NCI-H128 (cell line): ENCODE data around the gene ZNF26.
"Not testable (repeated sequence)": the region's sequence is repeated elsewhere in the genome, so short reads cannot be mapped to it uniquely, and the experiment has no call there.

Experiments
- DNase-seq: peaks from one replicate; lab custom pipeline; 2025; ENCODE audit not compliant: unreplicated experiment; lab: John Stamatoyannopoulos, UW

The ZNF26 gene, protein sequence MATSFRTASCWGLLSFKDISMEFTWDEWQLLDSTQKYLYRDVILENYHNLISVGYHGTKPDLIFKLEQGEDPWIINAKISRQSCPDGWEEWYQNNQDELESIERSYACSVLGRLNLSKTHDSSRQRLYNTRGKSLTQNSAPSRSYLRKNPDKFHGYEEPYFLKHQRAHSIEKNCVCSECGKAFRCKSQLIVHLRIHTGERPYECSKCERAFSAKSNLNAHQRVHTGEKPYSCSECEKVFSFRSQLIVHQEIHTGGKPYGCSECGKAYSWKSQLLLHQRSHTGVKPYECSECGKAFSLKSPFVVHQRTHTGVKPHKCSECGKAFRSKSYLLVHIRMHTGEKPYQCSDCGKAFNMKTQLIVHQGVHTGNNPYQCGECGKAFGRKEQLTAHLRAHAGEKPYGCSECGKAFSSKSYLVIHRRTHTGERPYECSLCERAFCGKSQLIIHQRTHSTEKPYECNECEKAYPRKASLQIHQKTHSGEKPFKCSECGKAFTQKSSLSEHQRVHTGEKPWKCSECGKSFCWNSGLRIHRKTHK

DNA sequence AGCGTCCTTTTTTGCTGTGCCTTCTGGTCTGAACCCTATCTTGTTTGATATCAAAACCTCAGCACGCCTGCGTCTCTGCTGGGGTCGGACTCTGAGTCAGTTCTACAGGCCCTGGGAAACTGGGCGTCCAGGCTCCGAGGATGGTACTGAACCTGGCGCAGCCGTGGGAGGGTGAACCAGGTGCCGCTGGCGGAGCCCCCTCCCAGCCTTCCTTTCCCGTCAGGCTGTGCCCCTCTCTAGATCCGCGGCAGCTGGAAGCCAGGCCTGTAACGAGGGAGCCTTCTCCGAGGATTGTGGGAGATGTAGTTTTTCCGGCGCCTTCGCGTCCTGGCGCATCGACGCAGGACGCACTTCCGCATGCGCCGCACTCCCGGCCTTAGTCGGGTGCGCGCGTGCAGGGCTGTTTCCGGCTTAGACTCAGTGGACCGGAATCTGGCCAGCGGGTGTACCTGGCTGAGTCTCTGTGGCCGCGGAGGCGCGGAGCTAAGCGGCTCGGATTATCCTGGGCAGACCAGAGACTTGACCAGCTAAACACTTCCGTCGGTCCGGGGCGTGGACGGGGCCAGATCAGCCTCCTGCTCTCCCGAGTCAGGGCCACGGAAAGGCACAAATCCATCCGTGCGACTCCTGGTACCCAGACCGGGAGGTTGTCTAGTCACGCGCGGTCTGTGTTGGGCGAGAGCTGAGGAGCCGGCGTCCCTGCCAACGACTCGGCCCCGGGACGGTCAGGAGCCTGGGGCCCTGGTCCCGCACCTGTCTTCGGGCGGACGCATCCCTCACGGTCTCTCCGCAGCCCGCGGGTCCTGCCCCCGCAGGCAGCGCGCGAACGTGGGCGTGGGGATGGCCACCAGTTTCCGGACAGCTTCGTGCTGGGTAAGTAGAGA lies at the start of gene ZNF26:
Gene ZNF26, plus strand, starts transcription at position 367 of the 884 bp plus-strand sequence. Its CDS starts 474 bp downstream, at position 841.
- DNase-seq, result peak; percentile 81

DNA sequence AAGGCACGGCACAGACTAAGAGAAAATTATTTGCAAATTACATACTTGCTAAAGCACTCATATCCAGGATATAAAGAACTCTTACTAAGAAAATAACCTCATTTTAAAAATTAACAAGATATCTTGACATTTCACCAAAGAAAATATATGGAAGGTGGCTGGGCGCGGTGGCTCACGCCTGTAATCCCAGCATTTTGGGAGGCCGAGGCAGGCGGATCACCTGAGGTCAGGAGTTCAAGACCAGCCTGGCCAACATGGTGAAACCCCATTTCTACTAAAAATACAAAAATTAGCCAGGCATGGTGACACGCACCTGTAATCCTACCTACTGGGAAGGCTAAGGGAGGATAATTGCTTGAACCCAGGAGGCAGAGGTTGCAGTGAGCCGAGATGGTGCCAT lies 49.2 kb upstream of the ZNF26 start:
- DNase-seq, result not testable (repeated sequence)

DNA sequence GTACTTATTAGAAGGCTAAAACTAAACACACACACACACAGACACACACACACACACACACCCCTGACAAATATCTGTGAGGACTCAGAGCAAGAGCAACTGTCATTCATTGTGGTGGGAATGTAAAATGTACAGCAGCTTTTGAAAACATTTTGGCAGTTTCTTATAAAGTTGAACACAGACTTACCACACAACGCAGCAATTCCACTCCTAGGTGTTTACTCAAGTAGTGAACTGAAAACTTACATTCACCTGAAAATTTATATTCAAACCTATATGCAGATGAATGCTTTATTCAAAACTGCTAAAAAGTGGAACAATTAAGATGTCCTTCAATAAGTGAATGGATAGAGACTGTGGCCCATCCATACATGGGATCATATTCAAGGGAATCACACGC lies 48.7 kb upstream of the ZNF26 start:
- no peak for DNase-seq

DNA sequence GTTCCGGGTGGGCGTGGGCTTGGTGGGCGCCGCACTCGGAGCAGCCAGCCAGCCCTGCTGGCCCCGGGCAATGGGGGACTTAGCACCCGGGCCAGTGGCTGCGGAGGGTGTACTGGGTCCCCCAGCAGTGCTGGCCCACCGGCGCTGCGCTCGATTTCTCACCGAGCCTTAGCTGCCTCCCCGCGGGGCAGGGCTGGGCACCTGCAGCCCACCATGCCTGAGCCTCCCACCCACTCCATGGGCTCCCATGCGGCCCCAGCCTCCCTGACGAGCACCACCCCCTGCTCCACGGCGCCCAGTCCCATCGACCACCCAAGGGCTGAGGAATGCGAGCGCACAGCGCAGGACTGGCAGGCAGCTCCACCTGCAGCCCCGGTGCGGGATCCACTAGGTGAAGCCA lies 47.4 kb upstream of the ZNF26 start:
- not testable (repeated sequence) for DNase-seq

DNA sequence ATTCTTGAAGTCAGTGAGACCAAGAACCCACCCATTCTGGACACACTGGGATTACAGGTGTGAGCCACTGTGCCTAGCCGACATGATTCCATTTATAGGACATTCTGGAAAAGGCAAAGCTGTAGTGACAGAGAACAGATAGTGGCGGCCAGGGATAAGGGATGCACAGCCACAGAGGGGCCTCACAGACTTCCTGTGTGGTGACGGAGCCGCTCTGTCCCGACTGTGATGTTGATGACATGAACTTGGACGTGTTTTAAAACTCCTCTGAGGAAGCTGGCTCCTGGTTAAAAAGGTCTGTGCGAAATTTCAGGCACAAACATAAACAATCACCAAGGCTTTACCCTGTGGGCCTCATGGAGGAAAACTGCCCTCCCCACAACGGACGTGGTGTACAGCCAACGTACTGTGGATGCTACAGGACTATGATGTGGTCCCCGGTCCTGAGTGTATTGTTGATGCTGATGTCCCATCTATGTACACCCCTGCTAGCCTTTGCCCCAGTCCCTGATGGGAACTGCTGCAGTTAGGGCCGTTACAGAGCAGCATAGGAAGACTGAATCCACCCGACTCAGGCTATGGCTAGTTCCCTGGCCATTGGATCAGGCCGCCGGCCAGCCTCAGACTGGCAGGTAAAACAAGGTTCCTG lies 46.0 kb upstream of the ZNF26 start:
- DNase-seq, result no peak

DNA sequence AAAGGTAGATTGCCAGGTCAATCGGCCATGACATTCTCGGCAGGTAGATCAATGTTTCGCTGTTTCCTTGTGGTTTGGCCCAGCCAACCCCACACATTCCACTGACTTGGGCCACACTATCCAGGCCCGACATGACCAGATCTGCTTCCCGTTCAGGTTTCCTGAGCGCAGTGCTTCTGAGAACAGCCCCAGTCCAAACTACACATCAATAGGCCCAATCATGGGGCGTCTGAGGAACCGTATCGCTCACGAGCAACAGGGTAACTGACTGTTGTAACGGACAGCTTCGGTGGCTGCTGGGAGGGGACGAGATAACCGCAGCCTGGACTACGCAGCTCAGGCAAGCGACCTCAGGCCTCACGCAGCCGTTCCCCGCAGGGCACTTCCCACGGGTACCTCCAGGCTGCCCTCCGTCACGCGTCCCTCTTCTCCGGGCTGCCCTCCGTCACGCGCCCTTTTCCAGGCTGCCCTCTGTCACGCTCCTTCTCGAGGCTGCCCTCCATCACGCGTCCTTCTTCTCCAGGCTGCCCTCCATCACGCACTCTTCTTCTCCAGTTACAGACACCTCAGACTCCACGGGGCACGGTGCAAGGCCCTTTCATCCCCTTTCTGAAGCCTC lies 44.7 kb upstream of the ZNF26 start:
- no peak for DNase-seq

DNA sequence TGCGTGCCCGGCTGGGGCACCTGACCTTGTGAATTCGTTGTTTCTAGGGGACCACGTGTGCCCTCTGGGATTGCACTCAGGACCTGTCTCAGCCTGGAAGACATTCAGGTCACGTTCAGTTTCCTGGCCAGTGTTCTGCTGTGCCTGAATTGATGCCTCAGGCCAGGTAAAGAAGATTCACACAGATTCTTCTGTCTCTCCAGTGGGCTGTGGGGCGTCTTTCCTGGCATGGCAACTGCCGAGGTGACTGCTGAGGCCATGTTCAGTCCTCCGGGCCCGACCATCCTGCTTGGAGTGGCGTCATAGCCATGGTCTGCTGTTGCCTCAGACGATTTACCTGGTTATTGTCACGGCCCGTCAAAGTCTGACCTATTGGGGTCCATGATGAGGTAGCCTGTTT lies 43.6 kb upstream of the ZNF26 start:
- DNase-seq, result no peak

DNA sequence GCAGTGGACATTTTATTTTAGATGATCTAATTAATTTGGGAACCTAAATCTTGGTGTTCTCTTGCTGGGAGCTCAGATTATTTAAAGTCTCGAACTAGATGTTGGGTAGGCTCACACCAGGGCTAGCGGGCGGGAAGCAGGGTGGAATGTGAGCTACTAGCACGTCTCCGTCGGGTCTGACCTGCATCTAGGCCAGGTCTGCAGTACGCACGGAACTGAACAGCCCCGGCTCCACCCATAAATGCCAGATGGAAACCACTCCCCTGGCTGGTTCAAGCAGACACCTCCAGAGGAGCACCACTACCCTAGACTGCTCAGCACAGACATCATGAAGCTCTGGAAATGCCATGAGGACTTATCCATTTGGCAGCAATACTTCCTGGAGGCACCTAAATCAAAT lies 40.4 kb upstream of the ZNF26 start:
- no peak for DNase-seq

DNA sequence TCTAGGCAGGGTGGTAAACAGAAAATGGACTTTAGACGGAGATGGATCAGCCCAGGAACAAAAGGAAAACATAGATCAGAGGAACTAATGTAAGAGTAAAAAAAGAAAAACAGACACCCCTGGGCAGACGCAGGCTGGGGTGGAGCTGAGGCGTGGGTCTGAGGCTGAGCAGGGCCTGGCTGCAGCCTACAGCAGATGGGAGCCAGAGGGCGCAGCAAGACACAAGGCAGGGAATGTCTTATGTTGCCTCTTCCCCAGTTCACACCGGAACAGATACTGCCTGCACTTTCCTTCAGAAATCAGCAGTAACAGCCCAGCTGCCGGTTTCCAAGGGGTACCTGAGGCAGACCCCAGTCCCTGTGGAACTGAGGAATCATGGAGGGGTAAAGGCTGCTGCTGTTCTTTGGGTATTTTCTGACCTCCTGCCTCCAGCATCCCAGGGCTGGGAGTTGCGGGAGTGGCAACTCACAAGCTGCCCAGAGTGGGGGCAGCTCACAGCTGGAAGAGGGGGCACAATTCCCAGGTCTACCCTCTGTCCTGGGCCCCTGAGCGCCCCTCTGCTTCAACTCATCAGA lies 39.8 kb upstream of the ZNF26 start:
- DNase-seq, result no peak

DNA sequence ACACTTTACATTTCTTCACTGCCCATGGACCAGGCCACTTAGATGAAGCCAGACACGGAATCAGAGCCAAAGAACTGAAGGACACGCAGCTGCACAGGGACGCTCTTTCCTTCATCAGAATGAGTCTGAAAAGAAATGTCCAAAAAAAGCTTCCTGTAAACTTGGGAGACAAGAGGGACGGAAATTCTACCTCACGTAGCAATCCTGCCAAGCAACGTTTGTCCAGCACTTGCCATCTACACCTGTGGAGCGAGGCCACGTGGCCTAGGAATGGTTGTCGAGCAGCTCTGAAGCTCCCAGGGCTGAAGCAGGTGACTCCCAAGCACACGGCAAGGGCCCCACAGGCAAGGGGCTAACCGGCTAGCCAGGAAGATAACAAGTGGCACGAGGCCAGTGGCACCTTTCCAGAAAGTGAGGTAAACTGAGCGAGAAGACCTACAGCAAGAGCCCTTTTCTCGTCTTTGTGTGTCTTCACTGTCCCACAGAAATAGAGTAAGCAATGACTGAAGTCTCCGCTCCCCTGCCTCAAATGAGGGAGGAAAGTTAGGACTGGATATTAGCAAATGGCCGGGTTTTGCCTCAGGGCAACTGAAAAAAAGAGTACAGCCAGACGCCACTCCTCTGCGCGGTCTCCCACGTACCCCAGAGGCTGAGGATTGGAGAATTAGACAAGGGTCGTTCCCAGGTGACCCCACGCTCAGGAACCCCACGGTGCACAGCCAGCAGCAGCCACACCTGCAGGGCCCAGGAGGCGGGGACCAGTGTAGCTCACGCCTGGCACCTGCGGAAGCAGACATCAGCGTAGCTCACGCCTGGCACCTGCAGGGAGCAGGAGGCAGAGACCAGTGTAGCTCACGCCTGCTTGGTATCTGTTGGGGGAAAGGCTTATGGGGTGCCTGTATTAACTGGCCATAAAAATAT lies 37.8 kb upstream of the ZNF26 start:
- DNase-seq, result no peak

DNA sequence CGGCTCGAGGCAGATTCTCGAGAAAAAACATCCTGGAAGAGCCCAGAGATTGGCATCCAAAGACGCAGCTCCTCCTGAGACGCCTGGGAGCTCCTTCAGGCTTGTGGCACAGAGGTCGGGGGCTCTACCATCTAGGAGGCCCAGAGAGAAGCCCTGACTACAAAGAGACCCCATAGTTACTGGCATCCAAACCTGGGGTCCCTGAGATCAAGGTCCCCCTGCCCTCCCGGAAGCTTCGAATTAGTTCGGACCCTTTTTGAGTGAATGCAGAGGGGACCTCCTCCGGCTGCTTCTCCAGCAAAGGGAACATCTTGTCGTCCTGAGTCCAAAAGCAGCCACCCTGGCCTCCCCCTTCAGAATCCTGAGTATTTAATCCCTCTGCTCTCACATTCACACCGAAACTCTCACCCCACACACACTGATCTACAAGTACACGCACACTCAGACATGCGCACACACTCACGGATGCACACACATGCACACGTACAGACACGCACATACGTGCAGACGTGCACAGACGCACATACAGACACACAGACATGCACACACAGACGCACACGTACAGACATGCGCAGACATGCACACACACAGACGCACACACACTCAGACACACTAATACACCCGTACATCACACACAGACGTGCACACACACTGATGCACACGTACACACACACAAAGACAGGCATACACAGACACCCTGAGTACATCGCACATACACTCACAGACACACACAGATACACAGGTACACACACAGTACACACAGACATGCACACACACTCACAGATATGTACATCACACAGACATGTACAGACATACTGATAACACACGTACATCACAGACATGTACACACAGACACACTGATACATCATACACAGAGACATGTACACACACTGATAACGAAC lies 36.0 kb upstream of the ZNF26 start:
- no peak for DNase-seq

DNA sequence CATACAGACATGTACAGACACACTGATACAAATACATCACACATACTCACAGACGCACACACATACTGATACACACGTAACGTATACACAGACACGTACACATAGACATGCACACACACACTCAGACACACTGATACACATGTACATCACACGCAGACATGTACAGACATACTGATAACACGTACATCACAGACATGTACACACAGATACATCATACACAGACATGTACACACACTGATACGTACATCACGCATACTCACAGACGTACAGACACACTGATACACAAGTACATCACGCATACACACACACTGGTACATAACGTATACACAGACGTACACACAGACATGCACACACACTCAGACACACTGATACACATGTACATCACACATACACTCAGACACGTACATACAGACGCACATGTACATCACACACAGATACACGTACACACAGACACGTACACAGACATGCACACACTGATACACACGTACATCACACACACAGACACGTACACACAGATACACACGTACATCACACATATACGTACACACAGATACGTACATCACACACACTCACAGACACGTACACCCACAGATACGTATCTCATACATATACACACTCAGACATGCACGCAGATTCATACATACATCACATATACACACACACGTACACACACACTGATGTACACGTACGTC lies 35.2 kb upstream of the ZNF26 start:
- no peak for DNase-seq

DNA sequence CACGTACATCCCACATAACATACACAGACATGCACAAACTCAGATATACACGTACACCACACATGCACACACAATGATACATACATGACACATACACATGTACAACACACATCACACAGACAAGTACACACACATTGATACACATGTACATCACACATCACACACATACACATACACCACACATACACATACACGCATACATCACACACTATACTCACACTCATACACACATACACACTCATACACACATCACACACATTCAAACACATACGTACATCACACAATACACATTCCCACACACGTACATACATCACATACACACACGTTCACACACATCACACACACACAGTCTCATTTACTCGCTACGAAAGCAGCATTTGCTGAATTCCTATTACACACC lies 34.5 kb upstream of the ZNF26 start:
- DNase-seq, result no peak

DNA sequence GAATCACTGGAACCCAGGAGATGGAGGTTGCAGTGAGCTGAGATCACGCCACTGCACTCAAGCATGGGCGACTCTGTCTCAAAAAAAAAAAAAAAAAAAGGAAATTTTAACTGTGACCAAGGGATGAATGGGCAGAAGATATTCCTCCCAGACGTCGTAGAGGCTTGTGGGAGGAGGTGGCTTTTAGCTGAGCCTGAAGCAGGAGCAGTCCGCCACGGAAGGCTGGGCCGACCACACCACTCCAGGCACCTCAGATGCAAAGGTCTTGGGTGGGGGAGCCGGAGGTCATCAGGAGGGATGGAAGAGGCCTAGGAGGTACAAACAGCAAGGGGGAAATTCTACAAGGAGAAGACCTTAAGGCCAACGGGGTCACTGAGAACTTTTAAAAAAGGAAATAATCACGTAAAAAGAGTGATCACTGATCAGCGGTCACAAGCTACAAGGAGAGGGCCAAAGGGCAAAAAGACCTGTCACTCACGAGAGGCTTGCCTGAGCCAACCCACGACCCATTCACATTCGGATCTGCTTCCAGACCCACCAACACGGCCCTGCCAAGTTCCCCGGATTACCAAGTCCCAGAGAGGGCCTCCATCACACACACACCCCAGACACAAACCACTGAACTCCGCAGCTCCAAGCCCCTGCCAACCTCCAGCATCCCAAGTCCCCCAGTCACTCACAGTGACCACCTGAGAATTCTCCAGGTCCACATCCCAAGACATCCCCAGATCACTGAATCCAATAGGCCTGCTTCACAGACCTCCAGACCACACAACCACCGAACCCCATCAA lies 33.6 kb upstream of the ZNF26 start:
- DNase-seq, result no peak

DNA sequence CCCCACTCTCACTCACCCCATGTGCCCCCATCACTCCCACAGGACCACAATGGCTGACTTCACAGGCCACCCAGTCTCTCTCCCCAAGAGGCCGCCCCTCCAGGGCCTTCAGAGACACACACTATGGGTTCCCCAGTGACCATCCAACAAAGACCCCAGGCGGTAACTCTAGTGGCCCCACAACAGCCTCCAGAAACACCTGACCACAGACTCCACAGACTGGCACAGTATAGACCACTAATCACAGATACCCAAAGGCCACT lies 33.1 kb upstream of the ZNF26 start:
- no peak for DNase-seq

DNA sequence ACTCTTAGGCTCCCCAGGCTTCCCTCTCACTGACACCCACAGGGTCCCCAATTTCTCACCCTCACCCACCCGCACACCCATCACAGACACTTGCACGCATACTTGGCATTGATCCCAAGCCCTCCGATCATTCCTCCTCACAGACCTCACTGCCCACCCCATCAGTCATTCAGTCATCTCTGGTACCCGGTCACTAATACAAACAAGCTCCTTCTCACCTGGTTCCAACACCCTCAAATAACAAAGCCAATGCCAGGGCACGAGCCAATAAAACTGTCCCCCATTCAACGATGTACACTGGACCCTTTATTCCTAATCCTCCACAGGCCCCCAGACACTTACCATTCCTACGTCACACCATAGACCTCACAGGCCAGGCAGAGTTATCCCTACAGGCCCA lies 32.4 kb upstream of the ZNF26 start:
- no peak for DNase-seq

DNA sequence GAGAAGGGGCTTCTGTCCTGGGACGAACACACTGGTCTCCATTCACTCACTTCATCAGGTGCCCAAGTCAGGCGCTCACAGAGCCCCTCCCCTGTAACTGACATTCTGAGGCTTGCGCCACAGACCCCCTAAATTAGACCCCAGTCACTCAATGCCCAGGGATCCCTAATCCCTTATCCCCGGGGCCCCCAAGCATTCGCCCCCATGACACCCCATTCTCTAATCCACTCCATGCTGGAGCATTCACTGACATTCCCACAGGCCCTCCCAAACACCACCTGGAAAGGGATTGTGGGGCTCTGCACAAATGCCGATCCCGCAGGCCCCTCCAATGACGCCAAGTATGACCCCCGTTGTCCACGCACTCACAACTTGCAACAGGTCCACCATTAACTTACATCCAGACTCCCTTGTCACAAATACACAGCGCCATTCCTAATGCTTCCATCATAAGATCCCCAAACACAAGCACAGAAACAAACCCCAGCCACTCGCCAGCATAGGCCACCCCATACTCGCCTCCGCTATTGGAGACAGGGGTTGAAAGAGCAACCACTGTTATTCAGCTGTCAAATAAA lies 31.6 kb upstream of the ZNF26 start:
- no peak for DNase-seq
